ENCODE data around the gene P4HA1.
"Not testable (repeated sequence)": the region's sequence is repeated elsewhere in the genome, so short reads cannot be mapped to it uniquely, and the experiment has no call there.

Gene P4HA1

GRCh38 chr10:73042130-73042529, 54.5 kb downstream of the P4HA1 start:
- no peak for DNase-seq

GRCh38 chr10:73039635-73040034, 57.0 kb downstream of the P4HA1 start:
- DNase-seq = no peak

- not testable (repeated sequence) for DNase-seq
Observed at GRCh38 chr10:73036285-73036684, 60.4 kb downstream of the P4HA1 start.

GRCh38 chr10:73032536-73032935, 64.1 kb downstream of the P4HA1 start:
- no peak for DNase-seq

GRCh38 chr10:73026623-73027022, 70.0 kb downstream of the P4HA1 start:
- not testable (repeated sequence) for DNase-seq

GRCh38 chr10:73023455-73024070, 73.1 kb downstream of the P4HA1 start:
- DNase-seq = not testable (repeated sequence)

GRCh38 chr10:73022961-73023360, 73.7 kb downstream of the P4HA1 start:
- not testable (repeated sequence) for DNase-seq

- not testable (repeated sequence) for DNase-seq
Observed at GRCh38 chr10:73021538-73022164, 75.0 kb downstream of the P4HA1 start.

- no peak for DNase-seq
Observed at GRCh38 chr10:73021050-73021449, 75.6 kb downstream of the P4HA1 start.

GRCh38 chr10:73019100-73019499, 77.6 kb downstream of the P4HA1 start:
- DNase-seq = no peak

GRCh38 chr10:73018632-73019031, 78.0 kb downstream of the P4HA1 start:
- DNase-seq = no peak

GRCh38 chr10:73017955-73018480, 78.6 kb downstream of the P4HA1 start:
- DNase-seq = no peak

GRCh38 chr10:73015779-73016178, 80.9 kb downstream of the P4HA1 start:
- no peak for DNase-seq

GRCh38 chr10:73003822-73004221, 92.8 kb downstream of the P4HA1 start:
- DNase-seq = no peak

GRCh38 chr10:73000973-73001372, 95.7 kb downstream of the P4HA1 start:
- DNase-seq = no peak

GRCh38 chr10:72997099-72997498, 99.6 kb downstream of the P4HA1 start:
- no peak for DNase-seq

GRCh38 chr10:72995459-72995858, 101.2 kb downstream of the P4HA1 start:
- not testable (repeated sequence) for DNase-seq

GRCh38 chr10:72989771-72990170, 106.9 kb downstream of the P4HA1 start:
- DNase-seq = not testable (repeated sequence)

- DNase-seq = not testable (repeated sequence)
Observed at GRCh38 chr10:72984618-72985017, 112.0 kb downstream of the P4HA1 start.

- no peak for DNase-seq
Observed at GRCh38 chr10:72981882-72982529, 114.7 kb downstream of the P4HA1 start.

GRCh38 chr10:72981028-72981881, 115.4 kb downstream of the P4HA1 start:
- DNase-seq = no peak

- no peak for DNase-seq
Observed at GRCh38 chr10:72980348-72980747, 116.3 kb downstream of the P4HA1 start.

- no peak for DNase-seq
Observed at GRCh38 chr10:72979709-72980108, 117.0 kb downstream of the P4HA1 start.

All from stimulated activated CD4-positive, alpha-beta T cell treated with anti-CD3 and anti-CD28 coated beads, Interleukin-2, amount 100 ng/mL, for 24 hours (primary cell).